Right kidney (tissue), 1 donor: Measurements from ENCODE around the gene MTERF2.

Experiments used
- DNase-seq: peaks from one replicate; pipeline ENCODE4 v3.0.0-alpha.2; 2016

Gene MTERF2

DNA sequence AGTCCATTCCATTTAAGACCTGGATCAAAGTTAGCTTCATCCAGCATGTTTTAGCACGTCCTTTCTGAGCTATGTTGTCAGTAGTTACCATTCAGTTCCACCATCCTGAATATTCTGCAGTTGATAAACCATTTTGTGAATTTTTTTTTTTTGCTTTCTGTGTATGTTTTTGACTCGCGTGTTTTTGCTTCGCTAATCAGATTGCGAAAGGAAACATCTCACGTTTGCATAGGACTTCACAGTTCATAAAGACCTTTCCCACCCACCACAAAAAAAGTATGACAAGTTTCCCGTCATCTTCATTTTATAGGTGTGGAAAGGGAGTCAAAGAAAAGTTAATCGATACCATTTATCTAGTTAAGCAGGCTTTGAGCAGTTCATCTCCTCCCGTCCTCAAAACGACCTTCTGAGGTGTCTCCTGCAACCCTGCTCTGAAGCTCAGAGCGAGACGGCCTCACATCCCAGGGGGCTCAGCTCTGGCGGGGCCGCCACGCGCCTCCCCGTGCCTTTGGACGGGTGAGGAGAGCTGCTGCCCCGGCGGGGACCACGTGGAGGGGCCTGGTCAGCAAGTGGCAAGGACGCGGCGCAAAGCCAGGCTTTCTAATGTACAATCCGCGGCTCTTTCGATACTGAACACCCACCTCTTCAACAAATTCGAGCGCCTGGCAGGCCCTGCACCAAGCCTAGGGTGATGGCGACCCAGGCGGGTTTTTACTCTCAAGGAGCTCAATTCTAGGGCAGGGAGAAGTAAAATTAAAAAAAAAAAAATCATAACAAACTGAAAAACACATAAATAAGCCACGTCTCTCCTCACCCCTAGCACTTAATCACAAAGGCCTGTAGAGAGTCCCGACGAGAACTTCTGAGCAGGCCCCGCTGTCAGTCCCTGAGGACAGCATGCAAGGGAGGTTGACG lies 32.2 kb downstream of the MTERF2 start:
- peak; percentile 10 for DNase-seq

GRCh38 chr12:106953352-106954250 lies 33.3 kb downstream of the MTERF2 start:
- DNase-seq: no peak

- DNase-seq: no peak
These were observed 36.4 kb downstream of the MTERF2 start for GRCh38 chr12:106950591-106950990.

GRCh38 chr12:106947461-106947860 lies 39.5 kb downstream of the MTERF2 start:
- no peak for DNase-seq

- DNase-seq: no peak
These were observed 41.6 kb downstream of the MTERF2 start for GRCh38 chr12:106945261-106945851.

- DNase-seq: no peak
These were observed 44.2 kb downstream of the MTERF2 start for GRCh38 chr12:106942775-106943174.

DNA sequence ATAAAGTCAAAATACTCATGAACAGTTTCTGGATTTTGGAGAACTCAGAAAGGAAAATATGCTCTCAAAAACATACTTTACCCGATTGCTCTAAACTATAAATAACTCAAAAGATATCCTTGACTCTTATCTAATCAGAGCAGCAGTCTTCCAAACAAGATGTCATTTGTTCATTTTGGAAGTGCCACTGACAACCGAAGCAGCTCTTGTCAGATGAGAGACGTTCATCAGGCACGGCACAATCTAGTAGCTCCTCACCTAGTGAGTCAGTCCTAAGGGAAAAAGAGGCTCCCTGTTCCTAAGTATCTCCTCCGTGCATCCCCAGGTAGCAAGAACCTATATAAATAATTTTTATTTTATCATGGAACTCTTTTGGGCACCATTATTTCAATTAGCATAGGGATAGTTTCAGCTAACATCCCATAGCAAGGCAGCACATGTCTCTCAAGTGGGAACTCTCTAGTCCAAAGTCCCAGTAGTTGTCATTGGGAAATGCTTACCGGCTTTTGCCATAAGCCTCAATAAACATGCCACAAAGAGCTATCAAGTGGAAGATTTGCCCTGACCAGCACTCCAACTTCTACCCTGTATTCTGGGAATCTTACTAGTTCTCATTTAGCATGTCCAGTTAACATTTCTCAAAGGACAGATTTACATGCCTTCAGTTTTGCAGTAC lies 45.3 kb downstream of the MTERF2 start:
- DNase-seq: no peak

DNA sequence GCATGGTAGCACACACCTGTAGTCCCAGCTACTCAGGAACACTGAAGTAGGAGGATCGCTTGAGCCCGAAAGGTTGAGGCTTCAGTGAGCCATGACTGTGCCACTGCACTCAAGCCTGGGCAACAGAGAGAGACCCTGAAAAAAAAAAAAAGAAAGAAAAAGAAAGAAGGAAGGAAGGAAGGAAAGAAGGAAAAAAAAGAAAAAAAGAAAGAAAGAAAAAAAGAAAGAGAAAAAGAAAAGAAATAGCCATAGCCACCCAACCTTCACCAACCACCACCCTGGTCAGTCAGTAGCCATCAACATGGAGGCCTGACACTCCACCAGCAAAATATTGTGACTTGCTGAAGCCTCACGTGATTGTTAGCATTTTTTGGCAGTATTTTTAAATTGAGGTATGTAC lies 52.7 kb downstream of the MTERF2 start:
- no peak for DNase-seq
